Endothelial cell of umbilical vein (primary cell): Measurements from ENCODE around the gene IRF2BP1. TPM values are rescaled to one million over a fixed set of nuclear protein-coding genes. Genes with fewer than 3 reads are reported as not detected.

ENCODE experiments used
- BruUV-seq: library from RNA; stranded (reverse); fragments of 400-500 nt; replicated peaks from 2 replicates; lab custom pipeline; 2021; lab: Mats Ljungman, UMichigan
- CTCF ChIA-PET: fragments of 300-600, 350-600 bp; sonication (Branson Sonifier 250); formaldehyde crosslinking; loops from one replicate; lab custom pipeline; 2021; ENCODE audit warnings: antibody characterized with exemption, inconsistent platforms; lab: Charles Lee
- POLR2A ChIA-PET: fragments of 300-600, 350-600 bp; sonication (Branson Sonifier 250); formaldehyde crosslinking; loops from one replicate; lab custom pipeline; 2021; ENCODE audit warnings: antibody characterized with exemption, inconsistent platforms; lab: Charles Lee
- DNase-seq: peaks from one replicate; pipeline ENCODE4 v3.0.0-alpha.2; 2011; ENCODE audit warnings: low read depth, low spot score
- FAIRE-seq: peaks from 2 replicates; lab custom pipeline; 2011; peaks lifted over from hg19 to GRCh38; lab: Jason Lieb, UNC
- H2AFZ ChIP-seq: 2 replicates; pipeline ENCODE4 v1.6.0; 2012; ENCODE audit warnings: low read depth, low read length, control low read depth, inconsistent platforms
- H3K27ac ChIP-seq: 2 replicates; pipeline ENCODE4 v1.5.1; 2011; ENCODE audit warnings: low read depth, mild to moderate bottlenecking, control low read depth, low read length, moderate library complexity; ENCODE audit not compliant: insufficient read depth
- H3K27me3 ChIP-seq, 2 experiments: 2 replicates each; pipeline versions ENCODE4 v1.6.0 to v1.6.1; 2011; ENCODE audit warnings: low read length in 2 of 2, mixed read lengths in 1 of 2; ENCODE audit not compliant: control insufficient read depth in 2 of 2, insufficient read depth in 2 of 2
- H3K36me3 ChIP-seq, 2 experiments: 2 replicates in 1 of 2; 3 replicates in 1 of 2; pipeline ENCODE4 v1.5.1; 2011; ENCODE audit warnings: low read length in 2 of 2, mild to moderate bottlenecking in 1 of 2, moderate library complexity in 1 of 2; ENCODE audit not compliant: control insufficient read depth in 2 of 2, insufficient read depth in 2 of 2; ENCODE audit errors: extremely low read depth in 1 of 2
- H3K4me1 ChIP-seq: 3 replicates; pipeline ENCODE4 v1.5.1; 2011; ENCODE audit warnings: mild to moderate bottlenecking, low read length; ENCODE audit not compliant: control insufficient read depth, insufficient read depth; ENCODE audit errors: extremely low read depth
- H3K4me2 ChIP-seq: 2 replicates; pipeline ENCODE4 v1.6.1; 2011; ENCODE audit warnings: low read length, control low read depth, mixed read lengths; ENCODE audit not compliant: insufficient read depth
- H3K4me3 ChIP-seq, 3 experiments: fragments of 200-600 bp in 1 of 3; sonication (generic), shearing (Covaris generic) in 1 of 3; replicated peaks in 1 of 3; 2 replicates each; pipeline ENCODE4 v1.5.1; 2011 to 2016; ENCODE audit warnings: control low read depth in 3 of 3, low read length in 3 of 3, mild to moderate bottlenecking in 2 of 3, inconsistent platforms in 1 of 3, low read depth in 1 of 3, moderate library complexity in 1 of 3; ENCODE audit not compliant: insufficient read depth in 1 of 3
- H3K79me2 ChIP-seq: 2 replicates; pipeline ENCODE4 v1.6.0; 2012; ENCODE audit warnings: low read length, inconsistent platforms; ENCODE audit not compliant: control insufficient read depth, insufficient read depth
- H3K9ac ChIP-seq: replicated peaks from 2 replicates; pipeline ENCODE3; 2011; ENCODE audit warnings: low read length, control low read depth; ENCODE audit not compliant: insufficient read depth; ENCODE audit errors: extremely low read depth
- H3K9me1 ChIP-seq: replicated peaks from 3 replicates; pipeline ENCODE4 v1.6.0; 2011; ENCODE audit warnings: mild to moderate bottlenecking, low read length; ENCODE audit not compliant: control insufficient read depth, insufficient read depth; ENCODE audit errors: extremely low read depth
- H3K9me3 ChIP-seq: replicated peaks from 2 replicates; pipeline ENCODE4 v1.5.1; 2012; ENCODE audit warnings: low read length, inconsistent platforms; ENCODE audit not compliant: control insufficient read depth, insufficient read depth
- H4K20me1 ChIP-seq: replicated peaks from 2 replicates; pipeline ENCODE3; 2011; ENCODE audit warnings: mild to moderate bottlenecking, low read length; ENCODE audit not compliant: control insufficient read depth, insufficient read depth; ENCODE audit errors: extremely low read depth
- EZH2 ChIP-seq: IDR thresholded peaks from 2 replicates; pipeline ENCODE4 v1.6.1; 2012; ENCODE audit warnings: borderline replicate concordance, low read depth, mild to moderate bottlenecking, moderate library complexity, low read length, inconsistent platforms; ENCODE audit not compliant: severe bottlenecking
- FOS ChIP-seq: IDR thresholded peaks from 2 replicates; pipeline ENCODE4 v1.6.1; 2011; ENCODE audit warnings: mild to moderate bottlenecking, low read length, moderate library complexity, borderline replicate concordance; ENCODE audit not compliant: insufficient read depth
- GATA2 ChIP-seq: IDR thresholded peaks from 2 replicates; pipeline ENCODE4 v1.7.0; 2011; ENCODE audit warnings: low read depth, mild to moderate bottlenecking, moderate library complexity, mixed read lengths, low read length; ENCODE audit not compliant: insufficient read length, insufficient read depth
- JUN ChIP-seq: IDR thresholded peaks from 2 replicates; pipeline ENCODE4 v1.6.1; 2011; ENCODE audit warnings: borderline replicate concordance, low read depth; ENCODE audit not compliant: insufficient read length, insufficient read depth
- MAX ChIP-seq: IDR thresholded peaks from 2 replicates; pipeline ENCODE4 v1.6.1; 2011; ENCODE audit not compliant: insufficient read depth, insufficient read length
- MYC ChIP-seq: IDR thresholded peaks from one replicate; pipeline ENCODE4 v1.6.1; 2011; ENCODE audit warnings: mild to moderate bottlenecking, low read depth, low read length
- POLR2A ChIP-seq: IDR thresholded peaks from 2 replicates; pipeline ENCODE4 v1.6.1; 2012; ENCODE audit warnings: low read depth, mild to moderate bottlenecking, control low read depth, low read length
- POLR2AphosphoS5 ChIP-seq: IDR thresholded peaks from 2 replicates; pipeline ENCODE4 v1.6.1; 2012; ENCODE audit warnings: low read depth, mild to moderate bottlenecking, control low read depth, low read length, moderate library complexity; ENCODE audit not compliant: insufficient read depth
- dilution Hi-C: fragments of 300-500 bp; cut with MboI; formaldehyde crosslinking; loops from one replicate; pipeline ENCODE4 v1.15.0; 2019; ENCODE audit warnings: low sequenced_read_pairs; ENCODE audit not compliant: extremely low pct_ligation_motif_present
- intact Hi-C: fragments of 100-400 bp; cut with micrococcal nuclease; formaldehyde crosslinking; loops from one replicate; pipeline ENCODE4 v1.10.0; 2022
- polyA plus RNA-seq, 4 experiments: library from polyadenylated mRNA; depleted of rRNA in 3 of 4; stranded (reverse) in 3 of 4; unstranded in 1 of 4; fragments of >200 nt; gene quantifications; 2 replicates each; pipeline versions ENCODE4 v1.2.1 to v1.2.3, GENCODE V29; 2011 to 2012; ENCODE audit warnings: missing spikeins in 1 of 4
- total RNA-seq: library from RNA; stranded (reverse); gene quantifications from 2 replicates; pipeline ENCODE4 v1.2.3, GENCODE V29; 2021
- TF ChIP-seq, protein P1 (sequence below), 2 donors: IDR thresholded peaks; 1 replicate in 1 of 2; 2 replicates in 1 of 2; pipeline ENCODE4 v1.5.1; 2011; ENCODE audit warnings: low read length in 2 of 2, mild to moderate bottlenecking in 2 of 2, moderate library complexity in 2 of 2, control low read depth in 1 of 2, inconsistent platforms in 1 of 2, low read depth in 1 of 2; ENCODE audit not compliant: insufficient read depth in 1 of 2; ENCODE audit errors: extremely low read depth in 1 of 2

Gene IRF2BP1
- total and polyA plus RNA-seq, 2 donors (not counting 3 experiments of a cell fraction or from before 2014, with no cell fraction given), result 12.3 to 17.5 TPM

- Histone ChIP-seq H3K79me2 (no peaks in the 10 kb centered on the region), H3K27me3 (no peaks in the 10 kb centered on the region), H3K9ac (no peak overlapping the region), H3K9me3 (no peaks in the 10 kb centered on the region), H4K20me1 (no peaks in the 10 kb centered on the region), H3K4me2 (no peak overlapping the region), H3K4me3 (no peak overlapping the region), H3K4me1 (no peaks in the 10 kb centered on the region), H3K27ac (no peak overlapping the region), H2AFZ (no peak overlapping the region), H3K9me1 (no peaks in the 10 kb centered on the region), H3K36me3 (no peaks in the 10 kb centered on the region)
- BruUV-seq, result no TSS peak
- intact Hi-C loops (no loop called here), dilution Hi-C loops (no loop called here)
- ChIA-PET CTCF (no interaction called here), POLR2A (no interaction called here)
- TF ChIP-seq POLR2AphosphoS5, result no peak
- no peak for TF ChIP-seq FOS
- no peak for TF ChIP-seq POLR2A
- TF ChIP-seq MYC, result no peak
- no peak for TF ChIP-seq JUN
- TF ChIP-seq, protein P1, sequence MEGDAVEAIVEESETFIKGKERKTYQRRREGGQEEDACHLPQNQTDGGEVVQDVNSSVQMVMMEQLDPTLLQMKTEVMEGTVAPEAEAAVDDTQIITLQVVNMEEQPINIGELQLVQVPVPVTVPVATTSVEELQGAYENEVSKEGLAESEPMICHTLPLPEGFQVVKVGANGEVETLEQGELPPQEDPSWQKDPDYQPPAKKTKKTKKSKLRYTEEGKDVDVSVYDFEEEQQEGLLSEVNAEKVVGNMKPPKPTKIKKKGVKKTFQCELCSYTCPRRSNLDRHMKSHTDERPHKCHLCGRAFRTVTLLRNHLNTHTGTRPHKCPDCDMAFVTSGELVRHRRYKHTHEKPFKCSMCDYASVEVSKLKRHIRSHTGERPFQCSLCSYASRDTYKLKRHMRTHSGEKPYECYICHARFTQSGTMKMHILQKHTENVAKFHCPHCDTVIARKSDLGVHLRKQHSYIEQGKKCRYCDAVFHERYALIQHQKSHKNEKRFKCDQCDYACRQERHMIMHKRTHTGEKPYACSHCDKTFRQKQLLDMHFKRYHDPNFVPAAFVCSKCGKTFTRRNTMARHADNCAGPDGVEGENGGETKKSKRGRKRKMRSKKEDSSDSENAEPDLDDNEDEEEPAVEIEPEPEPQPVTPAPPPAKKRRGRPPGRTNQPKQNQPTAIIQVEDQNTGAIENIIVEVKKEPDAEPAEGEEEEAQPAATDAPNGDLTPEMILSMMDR (IDR thresholded peaks at IDR 0.05; ENCODE audit: extremely low read depth in 1 of 2, insufficient read depth in 1 of 2, low read depth in 1 of 2, low read length in 2 of 2), result no peak
- TF ChIP-seq GATA2, result no peak
- TF ChIP-seq MAX, result no peak
- TF ChIP-seq EZH2, result no peak
- FAIRE-seq (no peak), DNase-seq (no peak)
Measured at GRCh38 chr19:45908956-45909355, 23.0 kb upstream of the IRF2BP1 start.
